NCI-H1092 treated with DMSO at 0.1 percent for 48 hours (cell line): Measurements from ENCODE around the gene FBXW7.

Source experiments
- DNase-seq: peaks from one replicate; lab custom pipeline; 2025; lab: John Stamatoyannopoulos, UW

The FBXW7 gene

GRCh38 chr4:152471251-152471792 is 64.6 kb downstream of the FBXW7 start:
- no peak for DNase-seq

- no peak for DNase-seq
Observed at GRCh38 chr4:152468408-152468807, 67.5 kb downstream of the FBXW7 start.

GRCh38 chr4:152467101-152467500 is 68.8 kb downstream of the FBXW7 start:
- no peak for DNase-seq

GRCh38 chr4:152464030-152464823 is 71.7 kb downstream of the FBXW7 start:
- DNase-seq: no peak

GRCh38 chr4:152463562-152463961 is 72.3 kb downstream of the FBXW7 start:
- no peak for DNase-seq

- no peak for DNase-seq
Observed at GRCh38 chr4:152462695-152463094, 73.2 kb downstream of the FBXW7 start.

- DNase-seq: no peak
Observed at GRCh38 chr4:152462047-152462446, 73.8 kb downstream of the FBXW7 start.

GRCh38 chr4:152460488-152460887 is 75.4 kb downstream of the FBXW7 start:
- no peak for DNase-seq

GRCh38 chr4:152459326-152459725 is 76.6 kb downstream of the FBXW7 start:
- no peak for DNase-seq

GRCh38 chr4:152458801-152459302 is 77.0 kb downstream of the FBXW7 start:
- no peak for DNase-seq

GRCh38 chr4:152456609-152457008 is 79.3 kb downstream of the FBXW7 start:
- no peak for DNase-seq

GRCh38 chr4:152455311-152455710 is 80.6 kb downstream of the FBXW7 start:
- DNase-seq: no peak

- peak; percentile 17 for DNase-seq
Observed at GRCh38 chr4:152454398-152455011, 81.4 kb downstream of the FBXW7 start.

- DNase-seq: no peak
Observed at GRCh38 chr4:152451496-152451895, 84.4 kb downstream of the FBXW7 start.

GRCh38 chr4:152448854-152449253 is 87.0 kb downstream of the FBXW7 start:
- no peak for DNase-seq

GRCh38 chr4:152448038-152448707 is 87.7 kb downstream of the FBXW7 start:
- no peak for DNase-seq

- DNase-seq: no peak
Observed at GRCh38 chr4:152443859-152444258, 92.0 kb downstream of the FBXW7 start.

GRCh38 chr4:152437561-152437960 is 98.3 kb downstream of the FBXW7 start:
- no peak for DNase-seq

GRCh38 chr4:152436384-152436783 is 99.5 kb downstream of the FBXW7 start:
- no peak for DNase-seq

GRCh38 chr4:152434011-152434410 is 101.9 kb downstream of the FBXW7 start:
- no peak for DNase-seq

- DNase-seq: no peak
Observed at GRCh38 chr4:152431784-152432183, 104.1 kb downstream of the FBXW7 start.

GRCh38 chr4:152431291-152431690 is 104.6 kb downstream of the FBXW7 start:
- DNase-seq: no peak

GRCh38 chr4:152430507-152430906 is 105.4 kb downstream of the FBXW7 start:
- no peak for DNase-seq
